Effector memory CD4-positive, alpha-beta T cell (primary cell): ENCODE results near the gene LRFN3.
"Not testable (repeated sequence)": the region's sequence is repeated elsewhere in the genome, so short reads cannot be mapped to it uniquely, and the experiment has no call there.

ENCODE experiments used
- DNase-seq, 3 donors: peaks; one replicate each; pipeline ENCODE4 v3.0.0-alpha.2; 2020
- H3K27ac ChIP-seq: 2 replicates; pipeline ENCODE4 v1.7.0; 2013; ENCODE audit warnings: mild to moderate bottlenecking, low read length, moderate library complexity; ENCODE audit not compliant: insufficient read depth, poor library complexity, severe bottlenecking
- H3K27me3 ChIP-seq: replicated peaks from 2 replicates; pipeline ENCODE4 v1.7.0; 2013; ENCODE audit warnings: mild to moderate bottlenecking, low read length; ENCODE audit not compliant: insufficient read depth, control insufficient read depth, poor library complexity, severe bottlenecking
- H3K36me3 ChIP-seq: 2 replicates; pipeline ENCODE4 v1.7.0; 2013; ENCODE audit warnings: mild to moderate bottlenecking, low read length, moderate library complexity; ENCODE audit not compliant: control insufficient read depth, insufficient read depth
- H3K4me1 ChIP-seq: 2 replicates; pipeline ENCODE4 v1.7.0; 2013; ENCODE audit warnings: low read length, mild to moderate bottlenecking; ENCODE audit not compliant: control insufficient read depth, insufficient read depth, poor library complexity, severe bottlenecking
- H3K4me3 ChIP-seq: 2 replicates; pipeline ENCODE4 v1.7.0; 2013; ENCODE audit warnings: low read length, low read depth, mild to moderate bottlenecking; ENCODE audit not compliant: insufficient read depth, poor library complexity, severe bottlenecking
- H3K9me3 ChIP-seq: 2 replicates; pipeline ENCODE4 v1.7.0; 2013; ENCODE audit warnings: mild to moderate bottlenecking, low read length, moderate library complexity; ENCODE audit not compliant: control insufficient read depth
- total RNA-seq, 3 donors: gene quantifications; one replicate each; lab custom pipeline; 2026; lab: John Stamatoyannopoulos, UW

The LRFN3 gene, protein sequence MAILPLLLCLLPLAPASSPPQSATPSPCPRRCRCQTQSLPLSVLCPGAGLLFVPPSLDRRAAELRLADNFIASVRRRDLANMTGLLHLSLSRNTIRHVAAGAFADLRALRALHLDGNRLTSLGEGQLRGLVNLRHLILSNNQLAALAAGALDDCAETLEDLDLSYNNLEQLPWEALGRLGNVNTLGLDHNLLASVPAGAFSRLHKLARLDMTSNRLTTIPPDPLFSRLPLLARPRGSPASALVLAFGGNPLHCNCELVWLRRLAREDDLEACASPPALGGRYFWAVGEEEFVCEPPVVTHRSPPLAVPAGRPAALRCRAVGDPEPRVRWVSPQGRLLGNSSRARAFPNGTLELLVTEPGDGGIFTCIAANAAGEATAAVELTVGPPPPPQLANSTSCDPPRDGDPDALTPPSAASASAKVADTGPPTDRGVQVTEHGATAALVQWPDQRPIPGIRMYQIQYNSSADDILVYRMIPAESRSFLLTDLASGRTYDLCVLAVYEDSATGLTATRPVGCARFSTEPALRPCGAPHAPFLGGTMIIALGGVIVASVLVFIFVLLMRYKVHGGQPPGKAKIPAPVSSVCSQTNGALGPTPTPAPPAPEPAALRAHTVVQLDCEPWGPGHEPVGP
- 11.5 to 14.5 (median 13.0) reads per million in 3 donors for total RNA-seq

DNA sequence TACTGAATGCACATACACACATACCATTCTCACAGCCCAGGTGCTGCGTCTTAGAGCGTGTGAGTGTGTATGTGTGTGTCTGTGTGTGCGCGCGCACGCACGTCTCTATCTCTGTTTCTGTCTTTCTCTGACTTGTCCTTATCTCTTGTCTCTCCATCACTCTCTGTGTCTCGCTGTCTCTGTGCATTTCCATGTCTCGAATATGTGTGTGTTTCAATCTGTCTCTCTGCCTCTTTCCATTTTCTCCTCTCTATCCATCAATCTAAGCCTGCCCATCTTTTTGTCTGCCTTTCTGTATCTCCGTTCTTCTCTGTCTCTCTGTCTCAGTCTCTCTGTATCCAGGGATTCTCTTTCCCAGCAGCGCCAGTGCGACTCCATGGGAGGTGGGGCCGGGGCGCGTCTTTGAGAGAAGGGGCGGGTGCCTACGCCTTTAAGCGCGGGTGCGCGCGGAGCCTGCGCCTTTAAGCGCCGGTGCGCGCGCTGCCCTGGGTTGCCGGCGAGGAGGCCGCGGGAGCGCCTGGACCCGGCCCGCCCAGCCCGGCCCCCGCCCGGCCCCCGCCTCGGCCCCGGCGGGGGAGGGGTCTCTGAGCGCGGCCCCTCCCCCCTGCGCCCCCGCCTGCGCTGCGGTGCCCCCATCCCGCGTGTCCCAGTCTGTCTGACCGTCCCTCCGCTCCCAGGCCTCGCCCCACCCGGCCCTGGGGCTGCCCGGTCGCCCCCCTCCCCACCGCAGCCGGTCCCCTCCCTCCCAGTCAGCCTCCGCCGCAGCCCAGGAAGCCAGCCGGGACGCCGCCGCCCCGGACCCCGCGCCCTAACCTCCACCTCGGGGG lies at the start of gene LRFN3:
Gene LRFN3, plus strand, starts transcription at position 464 of the 827 bp plus-strand sequence. CDS start 3,052 bp downstream, outside the sequence.
- Histone ChIP-seq H3K4me3 (peak within 1 kb of the TSS; percentile 74), H3K36me3 (peaks cover 14% of the 10 kb centered on the region), H3K27ac (peak within 1 kb of the TSS; percentile 62), H3K27me3 (no peaks in the 10 kb centered on the region), H3K4me1 (peaks cover 29% of the 10 kb centered on the region), H3K9me3 (no peaks in the 10 kb centered on the region)
- peak; percentile 10 to 22 (median 20) for DNase-seq

DNA sequence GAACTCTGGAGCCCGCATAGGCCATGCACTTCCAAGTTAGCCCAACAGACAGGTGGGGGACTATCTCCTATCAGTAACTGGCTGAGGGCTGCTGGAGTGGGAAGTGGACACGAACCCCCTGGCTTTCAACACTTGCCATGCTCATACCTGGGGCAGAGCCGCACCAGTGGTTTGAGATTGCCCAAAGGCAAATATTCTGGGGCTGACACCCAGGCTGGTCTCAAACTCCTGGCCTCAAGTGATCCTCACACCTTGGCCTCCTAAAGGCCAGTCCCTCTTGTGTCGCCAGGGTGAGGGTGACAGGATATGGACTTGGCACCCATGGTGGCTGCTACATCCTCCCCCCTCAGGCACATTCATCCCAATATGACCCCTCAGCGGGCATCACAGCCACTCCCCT lies 49.0 kb upstream of the LRFN3 start:
- DNase-seq = no peak
- H3K36me3 ChIP-seq = peaks cover 42% of the 10 kb centered on the region

DNA sequence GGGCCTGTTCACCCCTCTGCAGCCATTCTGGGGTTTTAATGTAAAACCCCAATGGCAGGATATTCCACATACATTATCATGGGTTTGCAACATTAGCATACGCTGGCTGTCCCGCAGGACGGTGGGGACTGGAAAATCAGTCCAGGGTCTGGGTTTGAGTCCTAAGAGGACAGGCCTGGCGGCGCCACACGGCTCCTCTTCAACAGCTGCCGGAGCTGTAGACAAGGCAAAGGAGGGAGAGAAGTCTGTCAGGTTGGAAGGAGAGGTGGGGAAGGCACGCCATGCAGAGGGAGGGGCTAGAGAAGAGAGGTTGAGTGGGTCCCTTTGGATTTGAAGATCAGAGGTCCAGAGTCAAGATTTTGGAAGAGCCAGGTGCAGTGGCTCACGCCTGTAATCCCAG lies 47.8 kb upstream of the LRFN3 start:
- no peak overlapping the region for H3K27ac ChIP-seq
- no peaks in the 10 kb centered on the region for H3K9me3 ChIP-seq
- no peak for DNase-seq
- H3K27me3 ChIP-seq = no peaks in the 10 kb centered on the region
- no peaks in the 10 kb centered on the region for H3K4me1 ChIP-seq
- peaks cover 50% of the 10 kb centered on the region for H3K36me3 ChIP-seq
- H3K4me3 ChIP-seq = no peak overlapping the region

More for the DNA sequence above, 49.0 kb upstream of the LRFN3 start:
- Histone ChIP-seq H3K4me1 (peaks cover 3% of the 10 kb centered on the region), H3K9me3 (no peaks in the 10 kb centered on the region), H3K27me3 (no peaks in the 10 kb centered on the region), H3K27ac (no peak overlapping the region), H3K4me3 (no peak overlapping the region)

DNA sequence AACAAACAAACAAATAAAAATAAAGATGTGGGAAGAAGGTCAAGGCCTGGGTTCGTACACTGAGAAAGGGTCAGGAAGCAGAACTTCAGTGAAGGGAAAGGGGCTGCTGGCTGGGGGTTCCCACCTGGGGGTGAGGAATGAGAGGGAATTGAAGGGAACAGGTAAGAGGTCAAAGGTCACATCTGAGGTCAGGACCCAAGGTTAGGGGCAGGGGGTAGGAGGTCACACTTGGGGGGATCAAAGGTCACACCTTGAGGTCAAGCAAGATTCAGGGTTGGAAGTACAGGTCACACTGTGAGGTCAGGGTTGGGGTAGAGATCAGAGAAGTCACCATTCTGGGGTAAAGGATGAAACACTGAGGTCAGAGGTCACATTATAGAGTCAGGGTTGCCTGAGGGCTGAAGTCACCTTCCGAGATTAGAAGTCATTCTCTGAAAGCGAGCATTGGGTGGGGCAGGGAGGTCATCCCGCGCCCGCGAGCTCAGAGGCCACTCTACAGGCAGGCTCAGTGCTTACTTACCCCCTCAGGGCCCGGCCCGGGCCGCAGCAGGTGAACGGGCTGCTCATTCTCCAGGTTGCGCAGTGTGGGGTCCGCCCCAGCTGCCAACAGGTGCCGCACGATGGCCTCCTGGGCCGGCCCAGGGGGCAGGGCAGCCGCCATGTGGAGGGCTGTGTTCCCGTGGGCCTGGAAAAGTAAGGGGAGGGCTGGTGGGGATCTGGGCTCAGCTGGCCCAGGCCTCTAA lies 46.6 kb upstream of the LRFN3 start:
- Histone ChIP-seq H3K27ac (no peak overlapping the region), H3K9me3 (no peaks in the 10 kb centered on the region), H3K36me3 (peaks cover 61% of the 10 kb centered on the region), H3K4me3 (no peak overlapping the region), H3K4me1 (no peaks in the 10 kb centered on the region), H3K27me3 (no peaks in the 10 kb centered on the region)
- DNase-seq = no peak

DNA sequence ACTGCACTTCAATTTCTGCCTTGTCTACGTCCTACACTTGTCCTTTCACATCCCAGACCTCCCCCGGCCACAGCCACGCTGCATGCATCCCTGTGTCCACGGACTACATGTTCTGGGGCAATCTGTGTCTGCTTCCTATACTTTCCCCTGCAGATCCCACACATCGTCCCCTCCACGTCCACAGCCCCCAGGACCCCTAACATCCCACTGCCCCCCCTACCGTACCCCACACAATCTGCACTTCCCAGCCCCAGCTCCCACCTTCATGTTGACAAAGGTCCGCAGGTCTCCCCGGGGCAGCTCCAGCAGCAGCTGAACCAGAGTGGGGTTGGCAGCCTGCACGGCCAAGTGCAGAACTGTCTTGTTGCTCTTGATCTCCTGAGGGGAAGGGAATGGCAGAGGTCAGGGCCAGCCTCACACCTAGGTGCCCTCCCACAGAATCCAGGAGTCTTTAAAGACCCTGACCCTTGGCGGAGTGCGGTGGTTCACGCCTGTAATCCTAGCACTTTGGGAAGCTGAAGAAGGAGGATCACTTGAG lies 46.0 kb upstream of the LRFN3 start:
- peaks cover 68% of the 10 kb centered on the region for H3K36me3 ChIP-seq
- no peaks in the 10 kb centered on the region for H3K9me3 ChIP-seq
- H3K4me3 ChIP-seq = no peak overlapping the region
- DNase-seq = no peak
- no peaks in the 10 kb centered on the region for H3K4me1 ChIP-seq
- H3K27me3 ChIP-seq = no peaks in the 10 kb centered on the region
- no peak overlapping the region for H3K27ac ChIP-seq

DNA sequence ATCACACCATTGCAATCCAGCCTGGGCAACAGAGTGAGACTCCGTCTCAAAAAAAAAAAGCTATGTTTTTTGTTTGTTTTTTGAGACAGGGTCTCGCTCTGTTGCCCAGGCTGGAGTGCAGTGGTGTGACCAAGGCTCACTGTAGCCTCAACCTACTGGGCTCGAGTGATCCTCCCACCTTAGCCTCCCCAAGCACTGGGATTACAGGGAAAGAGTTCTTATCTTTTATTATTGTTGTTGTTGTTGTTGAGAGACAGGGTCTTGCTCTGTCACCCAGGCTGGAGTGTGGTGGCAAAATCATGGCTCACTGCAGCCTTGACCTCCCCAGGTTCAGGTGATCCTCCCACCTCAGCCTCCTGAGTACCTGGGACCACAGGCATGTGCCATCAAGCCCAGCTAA lies 44.4 kb upstream of the LRFN3 start:
- Histone ChIP-seq H3K36me3 (peaks cover 84% of the 10 kb centered on the region), H3K4me1 (peaks cover 10% of the 10 kb centered on the region)
- not testable (repeated sequence) for H3K27ac ChIP-seq, H3K9me3 ChIP-seq, H3K4me3 ChIP-seq, DNase-seq, H3K27me3 ChIP-seq

DNA sequence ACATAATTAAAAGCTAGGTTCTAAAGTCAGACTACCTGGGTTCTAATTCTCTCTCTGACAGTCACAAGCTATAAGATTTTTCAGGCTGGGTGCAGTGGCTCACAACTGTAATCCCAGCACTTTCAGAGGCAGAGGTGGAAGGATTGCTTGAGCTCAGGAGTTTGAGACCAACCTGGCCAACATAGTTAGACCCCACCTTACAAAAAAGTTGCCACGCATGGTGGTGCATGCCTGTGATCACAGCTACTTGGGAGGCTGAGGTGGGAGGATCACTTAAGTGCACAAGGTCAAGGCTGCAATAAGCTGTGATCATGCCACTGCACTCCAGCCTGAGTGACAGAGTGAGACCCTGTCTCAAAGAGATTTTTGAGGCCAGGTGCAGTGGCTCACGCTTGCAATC lies 41.8 kb upstream of the LRFN3 start:
- Histone ChIP-seq H3K36me3 (peaks cover 64% of the 10 kb centered on the region), H3K4me3 (no peak overlapping the region), H3K27me3 (no peaks in the 10 kb centered on the region), H3K9me3 (no peaks in the 10 kb centered on the region), H3K4me1 (peaks cover 30% of the 10 kb centered on the region), H3K27ac (no peak overlapping the region)
- no peak for DNase-seq

DNA sequence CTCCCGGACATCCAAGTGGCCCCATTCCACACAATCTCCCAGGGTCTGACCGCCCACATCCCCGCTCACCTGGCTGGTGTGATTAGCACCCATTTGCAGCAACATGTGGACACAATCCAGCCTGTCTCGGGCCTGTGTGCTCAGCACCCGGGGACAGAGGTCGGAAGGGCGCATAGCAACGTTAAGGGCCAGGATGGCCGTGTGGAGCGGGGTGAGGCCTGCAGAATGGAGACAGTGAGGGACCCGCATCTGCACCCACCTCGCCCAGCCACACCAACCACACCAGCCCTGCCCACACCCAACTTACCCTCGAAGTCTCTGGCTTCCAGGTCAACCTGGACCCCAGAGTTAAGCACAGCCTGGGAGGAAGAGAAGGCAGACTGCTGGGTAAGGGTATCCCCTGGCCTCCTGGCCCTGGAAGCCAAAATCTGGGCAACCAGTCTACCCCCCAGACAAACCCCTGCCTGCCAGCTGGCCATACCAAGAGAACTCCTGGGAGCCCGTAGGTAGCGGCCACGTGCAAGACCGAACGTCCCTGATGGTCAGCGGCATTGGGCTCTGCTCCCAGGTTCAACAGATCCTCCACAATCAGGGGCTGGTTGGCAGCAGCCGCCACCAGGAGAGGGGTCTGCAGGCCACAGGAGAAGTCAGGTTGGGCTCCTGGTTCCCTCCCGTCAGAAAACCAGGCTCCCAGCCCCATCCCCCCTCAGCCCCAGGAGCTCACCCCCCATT lies 40.1 kb upstream of the LRFN3 start:
- Histone ChIP-seq H3K4me3 (no peak overlapping the region), H3K36me3 (peaks cover 48% of the 10 kb centered on the region), H3K9me3 (no peaks in the 10 kb centered on the region), H3K27ac (no peak overlapping the region), H3K4me1 (peaks cover 33% of the 10 kb centered on the region), H3K27me3 (no peaks in the 10 kb centered on the region)
- no peak for DNase-seq

DNA sequence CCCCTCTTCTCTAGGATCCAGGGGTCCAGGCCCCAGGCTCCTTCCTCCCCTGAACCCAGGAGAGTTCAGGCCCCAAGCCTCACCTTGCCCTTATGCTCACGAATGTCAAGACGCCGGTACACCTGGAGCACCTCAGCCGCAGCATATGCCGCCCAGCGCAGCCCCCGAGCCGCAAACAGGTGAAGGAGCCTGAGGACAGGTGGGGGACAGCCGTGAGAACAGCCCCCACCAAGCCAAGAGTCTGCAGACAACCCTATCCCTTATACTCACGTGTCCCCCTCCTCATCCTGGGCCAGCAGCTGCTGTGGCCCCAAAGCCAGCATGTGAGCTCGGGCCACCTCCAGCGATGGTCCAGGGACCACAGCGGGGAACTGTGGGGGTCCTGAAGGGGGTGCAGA lies 39.5 kb upstream of the LRFN3 start:
- DNase-seq = no peak
- no peaks in the 10 kb centered on the region for H3K9me3 ChIP-seq
- H3K4me3 ChIP-seq = no peak overlapping the region
- peaks cover 39% of the 10 kb centered on the region for H3K4me1 ChIP-seq
- peak overlapping the region; percentile 25 for H3K27ac ChIP-seq
- H3K36me3 ChIP-seq = peaks cover 45% of the 10 kb centered on the region
- no peaks in the 10 kb centered on the region for H3K27me3 ChIP-seq
